Pericardium fibroblast (primary cell): ENCODE measurements around the gene ADTRP. TPM values are rescaled to one million over a fixed set of nuclear protein-coding genes. Genes with fewer than 3 reads are reported as not detected.

Source experiments
- total RNA-seq: library from RNA; depleted of rRNA; stranded (reverse); fragments of >200 nt; gene quantifications from 2 replicates; pipeline ENCODE4 v1.2.3, GENCODE V29; 2015

Gene ADTRP
- total RNA-seq: not detected in 2 replicates

GRCh38 chr6:11778648-11779328 is at the start of gene ADTRP:
Gene ADTRP (minus strand): TSS chr6:11778803. CDS start chr6:11778759, 44 bp downstream.

Other genes starting within 250 kb of the ADTRP start
- 0.26 and 0.47 TPM in 2 replicates for gene TMEM170B, start 241.1 kb downstream of the ADTRP start, total RNA-seq
- 7.4 and 7.7 TPM in 2 replicates for gene HIVEP1, start 233.5 kb upstream of the ADTRP start, total RNA-seq